ENCODE data around the gene TMEM116. TPM values are rescaled to one million over a fixed set of nuclear protein-coding genes. Genes with fewer than 3 reads are reported as not detected.

Gene TMEM116
- total and polyA plus RNA-seq, 10 of the 15 experiments (the other 5 are each of a cell fraction or from before 2014, with no cell fraction given) = 6.0 to 25.7 (median 8.5) TPM

DNA sequence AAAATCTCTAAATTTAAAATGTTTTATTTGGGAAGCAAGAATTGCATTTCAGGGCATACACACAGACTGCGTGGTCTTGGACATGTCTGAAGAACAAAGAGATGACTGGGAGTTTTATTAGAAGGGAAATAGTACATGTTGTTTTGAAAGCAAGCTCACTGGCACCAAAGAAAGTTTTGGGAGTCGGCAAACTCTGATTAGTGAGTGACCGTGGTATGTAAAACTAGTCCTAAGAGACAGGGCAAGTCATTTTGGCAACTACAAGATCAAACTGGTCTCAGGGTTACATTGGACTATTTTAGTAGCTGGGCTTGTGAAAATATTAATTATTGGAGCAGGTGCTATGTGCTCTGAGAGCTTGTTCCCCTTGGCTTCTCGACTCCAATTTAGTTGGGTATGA lies 14.9 kb downstream of the TMEM116 start:
- Histone ChIP-seq H3K4me1 (ENCODE audit: control insufficient read depth, insufficient read depth, low read length) (peaks cover 20% of the 10 kb centered on the region), H3K36me3 (ENCODE audit: control insufficient read depth in 2 of 2, insufficient read depth in 2 of 2, low read length in 1 of 2) (no peaks in the 10 kb centered on the region), H3K4me2 (ENCODE audit: control insufficient read depth, insufficient read depth) (no peak overlapping the region), H3K9me3 (replicated peaks; ENCODE audit: control insufficient read depth, insufficient read depth, low read length) (no peaks in the 10 kb centered on the region), H3K79me2 (ENCODE audit: control insufficient read depth, insufficient read depth, low read length) (no peaks in the 10 kb centered on the region), H3K27me3 (replicated peaks in 1 of 2; ENCODE audit: control insufficient read depth in 2 of 2, insufficient read depth in 2 of 2, low read length in 1 of 2) (no peaks in the 10 kb centered on the region), H3K9ac (ENCODE audit: control insufficient read depth, insufficient read depth, low read length) (no peak overlapping the region), H4K20me1 (ENCODE audit: control insufficient read depth, insufficient read depth) (no peaks in the 10 kb centered on the region), H3K4me3 (no peak overlapping the region), H3K27ac (ENCODE audit: control insufficient read depth, insufficient read depth) (no peak overlapping the region), H2AFZ (ENCODE audit: control insufficient read depth, low read depth, low read length) (no peak overlapping the region)
- 96% methylated on average over 4 of the region's 4 CpGs for WGBS (ENCODE audit: insufficient coverage, insufficient replicate concordance, low lambda C conversion rate, missing lambda C conversion rate)
- FAIRE-seq (no peak), DNase-seq (ENCODE audit: low read depth, low spot score) (no peak), ATAC-seq (no peak)
- intact Hi-C loops (cut with micrococcal nuclease; ENCODE audit: unreplicated experiment) (no loop called here), in situ Hi-C loops (cut with MboI) (no loop called here)
- no TSS peak for BruUV-seq (replicated peaks)
- ChIA-PET SMC1A (ENCODE audit: uncharacterized antibody, unreplicated experiment) (interaction anchor here (0.9 to 1.4 kb wide), 3 partner anchors 14 to 25 kb away, joined by 3 read pairs; no protein-coding TSS in a partner anchor), RAD21 (ENCODE audit: unreplicated experiment) (interaction anchor here (0.8 to 2.7 kb wide), 5 partner anchors 10 to 53 kb away, joined by 3 to 14 read pairs (median 5); partner anchors contain the start of genes ERP29 and TMEM116), CTCF (interaction anchor here (1.5 to 3.0 kb wide), 3 partner anchors 8 to 53 kb away, joined by 6 to 17 read pairs (median 7); partner anchors contain the start of genes ERP29 and TMEM116), POLR2A (interaction anchor here (0.7 to 1.2 kb wide), 3 partner anchors 12 to 16 kb away, joined by 3 to 4 read pairs (median 3); partner anchors contain the start of genes ERP29 and TMEM116)
- TF ChIP-seq SMARCA5 (IDR thresholded peaks at IDR 0.05) (no peak), MXI1 (IDR thresholded peaks at IDR 0.05; ENCODE audit: low read depth, low read length) (no peak), EED (IDR thresholded peaks at IDR 0.05; ENCODE audit: low read depth) (no peak), ETV6 (conservative IDR thresholded peaks at IDR 0.05 in 1 of 2, IDR thresholded peaks at IDR 0.05 in 1 of 2; ENCODE audit: borderline replicate concordance in 1 of 2, low read depth in 1 of 2) (no peak)
- TF ChIP-seq, protein P1, sequence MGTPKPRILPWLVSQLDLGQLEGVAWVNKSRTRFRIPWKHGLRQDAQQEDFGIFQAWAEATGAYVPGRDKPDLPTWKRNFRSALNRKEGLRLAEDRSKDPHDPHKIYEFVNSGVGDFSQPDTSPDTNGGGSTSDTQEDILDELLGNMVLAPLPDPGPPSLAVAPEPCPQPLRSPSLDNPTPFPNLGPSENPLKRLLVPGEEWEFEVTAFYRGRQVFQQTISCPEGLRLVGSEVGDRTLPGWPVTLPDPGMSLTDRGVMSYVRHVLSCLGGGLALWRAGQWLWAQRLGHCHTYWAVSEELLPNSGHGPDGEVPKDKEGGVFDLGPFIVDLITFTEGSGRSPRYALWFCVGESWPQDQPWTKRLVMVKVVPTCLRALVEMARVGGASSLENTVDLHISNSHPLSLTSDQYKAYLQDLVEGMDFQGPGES (IDR thresholded peaks at IDR 0.05) = no peak

DNA sequence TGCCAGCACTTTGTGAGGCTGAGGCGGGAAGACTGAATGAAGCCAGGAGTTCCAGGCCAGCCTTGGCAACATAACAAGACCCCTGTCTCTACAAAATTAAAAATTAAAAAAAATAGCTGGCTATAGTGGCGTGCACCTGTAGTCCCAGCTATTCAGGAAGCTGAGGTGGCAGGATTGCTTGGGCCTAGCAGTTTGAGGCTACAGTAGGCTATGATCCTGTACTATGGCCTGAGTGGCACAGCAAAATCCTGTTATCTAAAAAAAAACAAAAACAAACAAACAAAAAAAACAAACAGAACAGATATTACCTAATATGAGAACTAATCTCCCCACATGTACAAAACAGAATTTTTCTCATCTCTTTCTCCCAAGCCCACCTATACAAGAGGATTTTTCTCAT lies 15.7 kb downstream of the TMEM116 start:
- H4K20me1 ChIP-seq (ENCODE audit: control insufficient read depth, insufficient read depth) = no peaks in the 10 kb centered on the region
- no peak overlapping the region for H3K27ac ChIP-seq (ENCODE audit: control insufficient read depth, insufficient read depth)
- no peak overlapping the region for H3K9ac ChIP-seq (ENCODE audit: control insufficient read depth, insufficient read depth, low read length)
- intact Hi-C loops (cut with micrococcal nuclease; ENCODE audit: unreplicated experiment) = no loop called here
- RAD21 ChIA-PET (ENCODE audit: unreplicated experiment) = interaction anchor here (1.1 to 2.7 kb wide), 4 partner anchors 13 to 52 kb away, joined by 4 to 14 read pairs (median 6); partner anchors contain the start of genes ERP29 and TMEM116
- no TSS peak for BruUV-seq (replicated peaks)
- POLR2A ChIA-PET = no interaction called here
- no peak overlapping the region for H2AFZ ChIP-seq (ENCODE audit: control insufficient read depth, low read depth, low read length)
- H3K4me1 ChIP-seq (ENCODE audit: control insufficient read depth, insufficient read depth, low read length) = peaks cover 27% of the 10 kb centered on the region
- FAIRE-seq (no peak), ATAC-seq (no peak), DNase-seq (ENCODE audit: low read depth, low spot score) (no peak)
- no peaks in the 10 kb centered on the region for H3K27me3 ChIP-seq (replicated peaks in 1 of 2; ENCODE audit: control insufficient read depth in 2 of 2, insufficient read depth in 2 of 2, low read length in 1 of 2)
- no peak overlapping the region for H3K4me3 ChIP-seq
- H3K36me3 ChIP-seq (ENCODE audit: control insufficient read depth in 2 of 2, insufficient read depth in 2 of 2, low read length in 1 of 2) = no peaks in the 10 kb centered on the region
- CTCF ChIA-PET = interaction anchor here (1.5 to 3.0 kb wide), 3 partner anchors 9 to 52 kb away, joined by 6 to 17 read pairs (median 7); partner anchors contain the start of genes ERP29 and TMEM116
- 96% methylated on average over 2 of the region's 2 CpGs for WGBS (ENCODE audit: insufficient coverage, insufficient replicate concordance, low lambda C conversion rate, missing lambda C conversion rate)
- no peaks in the 10 kb centered on the region for H3K9me3 ChIP-seq (replicated peaks; ENCODE audit: control insufficient read depth, insufficient read depth, low read length)
- SMC1A ChIA-PET (ENCODE audit: uncharacterized antibody, unreplicated experiment) = interaction anchor here (1.4 kb wide), 2 partner anchors 14 to 24 kb away, joined by 3 read pairs; no protein-coding TSS in a partner anchor
- H3K4me2 ChIP-seq (ENCODE audit: control insufficient read depth, insufficient read depth) = no peak overlapping the region
- in situ Hi-C loops (cut with MboI) = no loop called here
- no peaks in the 10 kb centered on the region for H3K79me2 ChIP-seq (ENCODE audit: control insufficient read depth, insufficient read depth, low read length)
- TF ChIP-seq RB1 (IDR thresholded peaks at IDR 0.05; ENCODE audit: borderline replicate concordance) = no peak
- TF ChIP-seq MEF2A (IDR thresholded peaks at IDR 0.05; ENCODE audit: insufficient read depth, low read depth, low read length) = no peak
- TF ChIP-seq, protein P2, sequence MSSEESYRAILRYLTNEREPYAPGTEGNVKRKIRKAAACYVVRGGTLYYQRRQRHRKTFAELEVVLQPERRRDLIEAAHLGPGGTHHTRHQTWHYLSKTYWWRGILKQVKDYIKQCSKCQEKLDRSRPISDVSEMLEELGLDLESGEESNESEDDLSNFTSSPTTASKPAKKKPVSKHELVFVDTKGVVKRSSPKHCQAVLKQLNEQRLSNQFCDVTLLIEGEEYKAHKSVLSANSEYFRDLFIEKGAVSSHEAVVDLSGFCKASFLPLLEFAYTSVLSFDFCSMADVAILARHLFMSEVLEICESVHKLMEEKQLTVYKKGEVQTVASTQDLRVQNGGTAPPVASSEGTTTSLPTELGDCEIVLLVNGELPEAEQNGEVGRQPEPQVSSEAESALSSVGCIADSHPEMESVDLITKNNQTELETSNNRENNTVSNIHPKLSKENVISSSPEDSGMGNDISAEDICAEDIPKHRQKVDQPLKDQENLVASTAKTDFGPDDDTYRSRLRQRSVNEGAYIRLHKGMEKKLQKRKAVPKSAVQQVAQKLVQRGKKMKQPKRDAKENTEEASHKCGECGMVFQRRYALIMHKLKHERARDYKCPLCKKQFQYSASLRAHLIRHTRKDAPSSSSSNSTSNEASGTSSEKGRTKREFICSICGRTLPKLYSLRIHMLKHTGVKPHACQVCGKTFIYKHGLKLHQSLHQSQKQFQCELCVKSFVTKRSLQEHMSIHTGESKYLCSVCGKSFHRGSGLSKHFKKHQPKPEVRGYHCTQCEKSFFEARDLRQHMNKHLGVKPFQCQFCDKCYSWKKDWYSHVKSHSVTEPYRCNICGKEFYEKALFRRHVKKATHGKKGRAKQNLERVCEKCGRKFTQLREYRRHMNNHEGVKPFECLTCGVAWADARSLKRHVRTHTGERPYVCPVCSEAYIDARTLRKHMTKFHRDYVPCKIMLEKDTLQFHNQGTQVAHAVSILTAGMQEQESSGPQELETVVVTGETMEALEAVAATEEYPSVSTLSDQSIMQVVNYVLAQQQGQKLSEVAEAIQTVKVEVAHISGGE (CRISPR knock-in tag; IDR thresholded peaks at IDR 0.05) = no peak
- no peak for TF ChIP-seq EGR1 (IDR thresholded peaks at IDR 0.05; ENCODE audit: borderline replicate concordance in 1 of 2, low read depth in 2 of 2, low read length in 2 of 2)
- TF ChIP-seq CREB1 (IDR thresholded peaks at IDR 0.05; ENCODE audit: low read depth) = no peak
- TF ChIP-seq NR2C1 (IDR thresholded peaks at IDR 0.05) = no peak
- TF ChIP-seq ZNF217 (IDR thresholded peaks at IDR 0.05) = no peak
- no peak for TF ChIP-seq BACH1 (IDR thresholded peaks at IDR 0.05; ENCODE audit: borderline replicate concordance)

Measured in GM12878 (cell line).